ENCODE measurements around the gene RAC3.

DNA sequence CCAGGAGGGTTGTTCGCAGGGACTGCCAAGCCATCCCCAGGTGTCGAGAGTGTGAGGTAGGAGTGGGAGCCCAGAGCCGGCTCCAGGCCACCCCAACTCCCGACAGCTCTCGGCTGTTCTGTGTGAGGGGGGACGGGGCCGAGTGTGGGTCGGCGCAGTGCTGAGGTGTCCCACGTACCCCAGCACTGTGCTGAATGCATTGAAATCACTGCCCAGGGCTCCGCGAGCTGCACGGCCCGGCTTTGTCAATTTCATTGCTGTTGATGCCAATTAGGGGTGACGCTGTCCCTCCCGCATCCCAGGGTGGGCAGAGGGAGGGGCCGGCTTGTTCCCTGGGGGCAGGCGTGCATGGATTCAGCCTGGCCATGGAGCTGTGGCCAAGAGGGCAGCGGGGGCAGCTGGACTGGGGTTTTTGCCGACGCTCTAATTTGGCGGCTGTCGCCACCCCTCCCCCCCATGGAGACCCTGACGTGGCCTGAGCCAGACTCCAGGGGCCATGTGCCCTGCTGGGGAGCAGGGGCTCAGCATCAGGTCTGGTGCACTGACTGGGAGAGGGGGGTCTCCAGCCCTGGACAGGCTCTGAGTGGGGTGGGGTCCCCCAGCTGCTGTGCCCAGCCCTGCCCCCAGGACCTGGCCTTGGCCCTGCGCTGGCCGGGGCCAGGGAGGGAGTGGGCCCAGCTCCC lies 23.1 kb upstream of the RAC3 start:
- TF ChIP-seq, protein P1, sequence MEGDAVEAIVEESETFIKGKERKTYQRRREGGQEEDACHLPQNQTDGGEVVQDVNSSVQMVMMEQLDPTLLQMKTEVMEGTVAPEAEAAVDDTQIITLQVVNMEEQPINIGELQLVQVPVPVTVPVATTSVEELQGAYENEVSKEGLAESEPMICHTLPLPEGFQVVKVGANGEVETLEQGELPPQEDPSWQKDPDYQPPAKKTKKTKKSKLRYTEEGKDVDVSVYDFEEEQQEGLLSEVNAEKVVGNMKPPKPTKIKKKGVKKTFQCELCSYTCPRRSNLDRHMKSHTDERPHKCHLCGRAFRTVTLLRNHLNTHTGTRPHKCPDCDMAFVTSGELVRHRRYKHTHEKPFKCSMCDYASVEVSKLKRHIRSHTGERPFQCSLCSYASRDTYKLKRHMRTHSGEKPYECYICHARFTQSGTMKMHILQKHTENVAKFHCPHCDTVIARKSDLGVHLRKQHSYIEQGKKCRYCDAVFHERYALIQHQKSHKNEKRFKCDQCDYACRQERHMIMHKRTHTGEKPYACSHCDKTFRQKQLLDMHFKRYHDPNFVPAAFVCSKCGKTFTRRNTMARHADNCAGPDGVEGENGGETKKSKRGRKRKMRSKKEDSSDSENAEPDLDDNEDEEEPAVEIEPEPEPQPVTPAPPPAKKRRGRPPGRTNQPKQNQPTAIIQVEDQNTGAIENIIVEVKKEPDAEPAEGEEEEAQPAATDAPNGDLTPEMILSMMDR (IDR thresholded peaks at IDR 0.05) = no peak
- TF ChIP-seq KDM5A (IDR thresholded peaks at IDR 0.05) (no peak), MAZ (IDR thresholded peaks at IDR 0.05; ENCODE audit: borderline replicate concordance, low read depth, low read length) (no peak), ZSCAN20 (CRISPR knock-in tag; IDR thresholded peaks at IDR 0.05) (no peak), EP300 (IDR thresholded peaks at IDR 0.05) (no peak), HOXA7 (CRISPR knock-in tag; IDR thresholded peaks at IDR 0.05) (no peak), NR3C1 (IDR thresholded peaks at IDR 0.05) (no peak), POLR2A (IDR thresholded peaks at IDR 0.05; ENCODE audit: low read length) (no peak)
- TF ChIP-seq, protein P2, sequence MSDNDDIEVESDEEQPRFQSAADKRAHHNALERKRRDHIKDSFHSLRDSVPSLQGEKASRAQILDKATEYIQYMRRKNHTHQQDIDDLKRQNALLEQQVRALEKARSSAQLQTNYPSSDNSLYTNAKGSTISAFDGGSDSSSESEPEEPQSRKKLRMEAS (IDR thresholded peaks at IDR 0.05) = no peak
- TF ChIP-seq, protein P3, sequence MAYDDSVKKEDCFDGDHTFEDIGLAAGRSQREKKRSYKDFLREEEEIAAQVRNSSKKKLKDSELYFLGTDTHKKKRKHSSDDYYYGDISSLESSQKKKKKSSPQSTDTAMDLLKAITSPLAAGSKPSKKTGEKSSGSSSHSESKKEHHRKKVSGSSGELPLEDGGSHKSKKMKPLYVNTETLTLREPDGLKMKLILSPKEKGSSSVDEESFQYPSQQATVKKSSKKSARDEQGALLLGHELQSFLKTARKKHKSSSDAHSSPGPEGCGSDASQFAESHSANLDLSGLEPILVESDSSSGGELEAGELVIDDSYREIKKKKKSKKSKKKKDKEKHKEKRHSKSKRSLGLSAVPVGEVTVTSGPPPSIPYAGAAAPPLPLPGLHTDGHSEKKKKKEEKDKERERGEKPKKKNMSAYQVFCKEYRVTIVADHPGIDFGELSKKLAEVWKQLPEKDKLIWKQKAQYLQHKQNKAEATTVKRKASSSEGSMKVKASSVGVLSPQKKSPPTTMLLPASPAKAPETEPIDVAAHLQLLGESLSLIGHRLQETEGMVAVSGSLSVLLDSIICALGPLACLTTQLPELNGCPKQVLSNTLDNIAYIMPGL (CRISPR knock-in tag; IDR thresholded peaks at IDR 0.05; ENCODE audit: borderline replicate concordance) = no peak
- TF ChIP-seq, protein P4, sequence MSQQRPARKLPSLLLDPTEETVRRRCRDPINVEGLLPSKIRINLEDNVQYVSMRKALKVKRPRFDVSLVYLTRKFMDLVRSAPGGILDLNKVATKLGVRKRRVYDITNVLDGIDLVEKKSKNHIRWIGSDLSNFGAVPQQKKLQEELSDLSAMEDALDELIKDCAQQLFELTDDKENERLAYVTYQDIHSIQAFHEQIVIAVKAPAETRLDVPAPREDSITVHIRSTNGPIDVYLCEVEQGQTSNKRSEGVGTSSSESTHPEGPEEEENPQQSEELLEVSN (IDR thresholded peaks at IDR 0.05; ENCODE audit: borderline replicate concordance, low read depth) = no peak

Measured in A549 (cell line).